Right ventricle myocardium superior (tissue), 1 donor: Measurements from ENCODE around the gene AOAH. TPM values are rescaled to one million over a fixed set of nuclear protein-coding genes. Genes with fewer than 3 reads are reported as not detected.
"Not testable (repeated sequence)": the region's sequence is repeated elsewhere in the genome, so short reads cannot be mapped to it uniquely, and the experiment has no call there.

Experiments used
- ATAC-seq: fragments of 200-7000 bp; cut with Tn5 transposase; one replicate; pipeline ENCODE4 v1.9.1; 2020; ENCODE audit warnings: mild to moderate bottlenecking; ENCODE audit not compliant: poor library complexity
- DNase-seq: peaks from one replicate; pipeline ENCODE4 v3.0.0-alpha.2; 2020
- intact Hi-C: fragments of 100-400 bp; cut with DNase I; formaldehyde crosslinking; loops from one replicate; pipeline ENCODE4 v1.11.2; 2022
- total RNA-seq: library from RNA; stranded (reverse); fragmentation: NEBNext Ultra II Directional; extraction: Animal tissue kit (Norgen Biotek cat#: 25700); gene quantifications from one replicate; pipeline ENCODE4 v1.2.1, GENCODE V29; 2021
- donor health status: DM: no; HTN: yes; CAD: no; lungs with severe emphysema.

AOAH gene
- total RNA-seq, 1 donor from 2014 or later = 2.7 TPM

GRCh38 chr7:36710186-36710791 lies 14.0 kb downstream of the AOAH start:
- intact Hi-C loops = no loop called here
- DNase-seq = no peak

GRCh38 chr7:36708767-36709166 lies 15.5 kb downstream of the AOAH start:
- intact Hi-C loops = no loop called here

More at GRCh38 chr7:36710186-36710791, 14.0 kb downstream of the AOAH start:
- no peak for ATAC-seq

GRCh38 chr7:36707898-36708297 lies 16.4 kb downstream of the AOAH start:
- intact Hi-C loops = no loop called here
- no peak for ATAC-seq

More at GRCh38 chr7:36708767-36709166, 15.5 kb downstream of the AOAH start:
- DNase-seq (no peak), ATAC-seq (no peak)

GRCh38 chr7:36707465-36707864 lies 16.8 kb downstream of the AOAH start:
- intact Hi-C loops = no loop called here
- no peak for DNase-seq
- ATAC-seq = no peak

More at GRCh38 chr7:36707898-36708297, 16.4 kb downstream of the AOAH start:
- no peak for DNase-seq

- ATAC-seq, DNase-seq, intact Hi-C loops: not testable (repeated sequence)
Measured at GRCh38 chr7:36703860-36704259, 20.4 kb downstream of the AOAH start.

- ATAC-seq (no peak), DNase-seq (no peak)
- intact Hi-C loops = no loop called here
Measured at GRCh38 chr7:36692456-36692855, 31.8 kb downstream of the AOAH start.

GRCh38 chr7:36691983-36692382 lies 32.3 kb downstream of the AOAH start:
- intact Hi-C loops = no loop called here
- no peak for DNase-seq
- no peak for ATAC-seq

GRCh38 chr7:36690514-36691187 lies 33.6 kb downstream of the AOAH start:
- no peak for ATAC-seq
- intact Hi-C loops = no loop called here

GRCh38 chr7:36690041-36690440 lies 34.3 kb downstream of the AOAH start:
- intact Hi-C loops = no loop called here
- DNase-seq = no peak
- no peak for ATAC-seq

More at GRCh38 chr7:36690514-36691187, 33.6 kb downstream of the AOAH start:
- no peak for DNase-seq

GRCh38 chr7:36686499-36686898 lies 37.8 kb downstream of the AOAH start:
- intact Hi-C loops = no loop called here
- DNase-seq (no peak), ATAC-seq (no peak)

- ATAC-seq = no peak
- intact Hi-C loops = no loop called here
- DNase-seq = no peak
Measured at GRCh38 chr7:36684954-36685353, 39.3 kb downstream of the AOAH start.

- intact Hi-C loops = no loop called here
- ATAC-seq (no peak), DNase-seq (no peak)
Measured at GRCh38 chr7:36683695-36684357, 40.5 kb downstream of the AOAH start.

GRCh38 chr7:36683111-36683510 lies 41.2 kb downstream of the AOAH start:
- intact Hi-C loops = no loop called here
- ATAC-seq = no peak
- DNase-seq = no peak

- ATAC-seq (no peak), DNase-seq (no peak)
- intact Hi-C loops = no loop called here
Measured at GRCh38 chr7:36682102-36682501, 42.2 kb downstream of the AOAH start.

GRCh38 chr7:36677769-36678437 lies 46.4 kb downstream of the AOAH start:
- no peak for ATAC-seq
- intact Hi-C loops = no loop called here
- no peak for DNase-seq

GRCh38 chr7:36673703-36674102 lies 50.6 kb downstream of the AOAH start:
- DNase-seq (no peak), ATAC-seq (no peak)
- intact Hi-C loops = loop anchor here (5.0 kb wide), 1 partner anchor 186 kb away; no protein-coding TSS in a partner anchor

GRCh38 chr7:36671432-36671829 lies 52.9 kb downstream of the AOAH start:
- intact Hi-C loops = loop anchor here (5.0 kb wide), 1 partner anchor 184 kb away; no protein-coding TSS in a partner anchor
- no peak for DNase-seq
- no peak for ATAC-seq

GRCh38 chr7:36670585-36671431 lies 53.5 kb downstream of the AOAH start:
- intact Hi-C loops = loop anchor here (5.0 kb wide), 1 partner anchor 184 kb away; no protein-coding TSS in a partner anchor
- DNase-seq (no peak), ATAC-seq (peak; percentile 69)
